ENCODE results near the gene DLGAP1.
"Not testable (repeated sequence)": the region's sequence is repeated elsewhere in the genome, so short reads cannot be mapped to it uniquely, and the experiment has no call there.

- TF ChIP-seq CTCF, EZH2 (IDR thresholded peaks at IDR 0.05): not testable (repeated sequence)
Observed at GRCh38 chr18:3606863-3607262, 848.2 kb downstream of the DLGAP1 start.
